Measurements from ENCODE around the gene PPM1E.

PPM1E gene

DNA sequence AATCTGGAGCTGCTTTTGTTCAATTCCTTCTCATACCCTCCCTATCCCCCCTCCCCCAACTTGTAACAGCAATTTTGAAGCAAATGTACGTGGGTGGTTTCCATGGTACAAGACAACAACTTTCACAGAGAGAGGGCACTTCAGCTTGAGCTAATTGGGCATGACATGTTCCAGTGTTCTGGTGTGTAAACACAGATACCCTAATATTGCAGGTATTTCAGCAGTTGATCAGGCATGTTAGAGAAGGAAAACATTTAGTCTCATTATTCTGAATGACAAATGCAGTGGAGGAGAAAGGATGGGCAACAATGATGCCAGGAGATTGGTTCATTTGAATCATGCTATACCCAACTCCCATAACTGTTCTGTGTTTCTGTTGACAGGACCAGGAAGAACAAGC lies 213.5 kb downstream of the PPM1E start:
- H3K27ac ChIP-seq, result no peak overlapping the region
- no peak overlapping the region for H3K4me3 ChIP-seq (ENCODE audit: low read depth in 1 of 2, low read length in 1 of 2)
- no peaks in the 10 kb centered on the region for H3K27me3 ChIP-seq
- TF ChIP-seq, protein P1, sequence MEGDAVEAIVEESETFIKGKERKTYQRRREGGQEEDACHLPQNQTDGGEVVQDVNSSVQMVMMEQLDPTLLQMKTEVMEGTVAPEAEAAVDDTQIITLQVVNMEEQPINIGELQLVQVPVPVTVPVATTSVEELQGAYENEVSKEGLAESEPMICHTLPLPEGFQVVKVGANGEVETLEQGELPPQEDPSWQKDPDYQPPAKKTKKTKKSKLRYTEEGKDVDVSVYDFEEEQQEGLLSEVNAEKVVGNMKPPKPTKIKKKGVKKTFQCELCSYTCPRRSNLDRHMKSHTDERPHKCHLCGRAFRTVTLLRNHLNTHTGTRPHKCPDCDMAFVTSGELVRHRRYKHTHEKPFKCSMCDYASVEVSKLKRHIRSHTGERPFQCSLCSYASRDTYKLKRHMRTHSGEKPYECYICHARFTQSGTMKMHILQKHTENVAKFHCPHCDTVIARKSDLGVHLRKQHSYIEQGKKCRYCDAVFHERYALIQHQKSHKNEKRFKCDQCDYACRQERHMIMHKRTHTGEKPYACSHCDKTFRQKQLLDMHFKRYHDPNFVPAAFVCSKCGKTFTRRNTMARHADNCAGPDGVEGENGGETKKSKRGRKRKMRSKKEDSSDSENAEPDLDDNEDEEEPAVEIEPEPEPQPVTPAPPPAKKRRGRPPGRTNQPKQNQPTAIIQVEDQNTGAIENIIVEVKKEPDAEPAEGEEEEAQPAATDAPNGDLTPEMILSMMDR (IDR thresholded peaks at IDR 0.05), result no peak
- no peaks in the 10 kb centered on the region for H3K9me3 ChIP-seq
- no peaks in the 10 kb centered on the region for H3K36me3 ChIP-seq
- no peaks in the 10 kb centered on the region for H3K4me1 ChIP-seq (ENCODE audit: control insufficient read depth in 1 of 2, insufficient read depth in 1 of 2, low read depth in 1 of 2, low read length in 1 of 2)

DNA sequence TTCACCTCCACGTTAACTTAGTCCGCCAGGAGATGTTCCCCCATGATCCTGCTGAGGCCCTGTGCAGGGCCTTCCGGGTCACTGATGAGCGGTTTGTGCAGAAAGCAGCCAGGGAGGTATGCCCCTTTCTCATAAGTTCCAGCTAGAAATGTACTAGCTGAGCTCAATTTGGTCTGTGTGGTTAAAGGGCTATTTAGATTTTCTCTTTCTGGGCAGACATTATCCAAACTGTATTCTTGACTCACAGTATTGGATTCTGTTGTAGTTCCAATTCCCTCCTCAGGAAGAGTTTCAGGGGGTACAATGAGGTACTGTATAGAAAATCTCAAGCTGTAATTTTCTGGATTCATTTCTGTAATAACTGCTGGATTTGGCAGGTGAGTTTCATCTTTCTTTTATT lies 214.0 kb downstream of the PPM1E start:
- Histone ChIP-seq H3K4me1 (ENCODE audit: control insufficient read depth in 1 of 2, insufficient read depth in 1 of 2, low read depth in 1 of 2, low read length in 1 of 2) (no peaks in the 10 kb centered on the region), H3K27me3 (no peaks in the 10 kb centered on the region), H3K9me3 (no peaks in the 10 kb centered on the region), H3K4me3 (ENCODE audit: low read depth in 1 of 2, low read length in 1 of 2) (no peak overlapping the region), H3K27ac (no peak overlapping the region), H3K36me3 (no peaks in the 10 kb centered on the region)
- TF ChIP-seq, protein P1 (IDR thresholded peaks at IDR 0.05), result no peak

DNA sequence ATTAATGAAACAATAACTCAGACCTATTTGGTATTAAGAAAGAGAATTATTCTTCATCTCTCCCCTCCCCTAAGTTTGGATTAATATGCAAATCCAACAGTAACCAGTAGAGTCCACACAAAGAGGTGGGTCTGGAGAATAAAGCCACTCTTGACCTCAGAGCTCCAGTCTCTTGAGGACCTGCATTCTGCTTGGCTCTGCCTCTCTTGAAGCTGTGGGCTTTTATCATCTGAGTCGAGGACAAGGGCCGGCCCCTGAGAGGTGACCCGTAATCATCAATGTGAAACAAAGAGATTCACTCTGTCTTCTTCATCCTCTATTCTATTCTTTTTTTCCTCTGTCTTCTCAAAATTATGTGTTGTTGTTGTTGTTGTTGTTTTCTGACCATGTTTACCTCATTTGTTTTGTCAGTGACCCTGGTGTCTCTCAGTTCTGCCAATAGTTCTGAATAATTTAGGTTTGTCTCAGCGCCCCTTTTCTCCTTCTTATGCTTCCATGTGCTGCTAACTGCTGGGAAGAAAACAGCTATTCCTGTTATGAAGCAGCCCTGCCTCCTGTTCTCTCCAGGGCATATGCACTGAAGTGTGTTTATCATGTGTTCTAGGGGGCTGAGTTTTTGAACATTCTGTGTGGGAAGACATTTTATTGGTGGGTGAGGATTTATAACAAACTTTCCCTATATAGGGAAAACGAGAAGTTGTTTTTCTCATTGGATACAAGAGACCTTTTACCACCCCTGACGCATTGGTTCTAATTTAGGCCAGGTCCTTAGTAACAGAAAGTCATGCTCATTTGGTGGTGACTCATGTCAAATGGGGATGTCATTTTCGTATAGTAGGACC lies 215.2 kb downstream of the PPM1E start:
- Histone ChIP-seq H3K36me3 (no peaks in the 10 kb centered on the region), H3K9me3 (no peaks in the 10 kb centered on the region), H3K4me1 (ENCODE audit: control insufficient read depth in 1 of 2, insufficient read depth in 1 of 2, low read depth in 1 of 2, low read length in 1 of 2) (no peaks in the 10 kb centered on the region), H3K27ac (no peak overlapping the region), H3K4me3 (ENCODE audit: low read depth in 1 of 2, low read length in 1 of 2) (no peak overlapping the region), H3K27me3 (no peaks in the 10 kb centered on the region)
- TF ChIP-seq, protein P1 (IDR thresholded peaks at IDR 0.05), result no peak

DNA sequence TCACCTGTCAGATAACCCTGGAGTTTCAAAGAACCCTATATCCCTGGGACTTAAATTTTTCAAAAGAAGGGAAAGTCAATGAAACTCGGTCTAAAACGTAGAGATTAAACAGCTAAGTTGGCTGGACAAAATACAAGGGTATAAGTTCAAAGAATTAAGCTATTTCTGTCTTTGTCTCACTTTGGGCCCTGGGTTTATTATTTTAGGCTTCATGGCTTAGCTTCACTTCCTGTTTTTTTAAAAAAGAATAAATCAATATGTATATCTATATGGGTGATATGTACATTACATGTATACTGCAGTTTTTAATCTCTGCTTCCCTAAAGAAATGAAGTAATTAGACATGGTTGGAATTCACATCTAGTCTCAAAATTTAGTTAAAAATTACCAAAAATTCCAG lies 218.7 kb downstream of the PPM1E start:
- Histone ChIP-seq H3K4me3 (ENCODE audit: low read depth in 1 of 2, low read length in 1 of 2) (no peak overlapping the region), H3K9me3 (no peaks in the 10 kb centered on the region), H3K27me3 (no peaks in the 10 kb centered on the region), H3K27ac (no peak overlapping the region), H3K4me1 (ENCODE audit: control insufficient read depth in 1 of 2, insufficient read depth in 1 of 2, low read depth in 1 of 2, low read length in 1 of 2) (no peaks in the 10 kb centered on the region), H3K36me3 (no peaks in the 10 kb centered on the region)
- TF ChIP-seq, protein P1 (IDR thresholded peaks at IDR 0.05), result no peak

DNA sequence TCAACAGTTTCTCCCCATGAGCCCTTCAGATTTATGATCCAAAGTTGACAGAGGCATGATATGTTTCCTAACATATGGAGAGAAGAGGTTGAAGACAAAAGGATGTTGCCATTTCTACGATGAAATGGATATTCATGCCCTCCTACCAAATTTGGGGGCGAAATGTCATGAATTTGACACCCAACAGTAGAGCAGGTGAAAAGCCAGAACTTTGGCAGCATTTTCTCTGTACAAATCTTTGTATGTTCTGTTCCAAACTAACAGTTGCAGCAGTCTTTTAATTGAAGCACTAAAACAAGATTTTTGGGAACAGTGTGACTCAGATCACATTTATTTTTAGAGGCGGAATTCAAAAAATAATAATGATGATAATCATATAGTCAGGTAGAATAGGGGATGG lies 220.9 kb downstream of the PPM1E start:
- H3K9me3 ChIP-seq, result no peaks in the 10 kb centered on the region
- H3K27ac ChIP-seq, result no peak overlapping the region
- no peak overlapping the region for H3K4me3 ChIP-seq (ENCODE audit: low read depth in 1 of 2, low read length in 1 of 2)
- no peaks in the 10 kb centered on the region for H3K4me1 ChIP-seq (ENCODE audit: control insufficient read depth in 1 of 2, insufficient read depth in 1 of 2, low read depth in 1 of 2, low read length in 1 of 2)
- no peaks in the 10 kb centered on the region for H3K36me3 ChIP-seq
- TF ChIP-seq, protein P1 (IDR thresholded peaks at IDR 0.05), result no peak
- no peaks in the 10 kb centered on the region for H3K27me3 ChIP-seq
